GM12878 (cell line): ENCODE results near the gene PLA2G5.

ENCODE experiments used
- CHD2 ChIP-seq: IDR thresholded peaks from 2 replicates; pipeline ENCODE4 v1.6.1; 2011; ENCODE audit warnings: low read depth, low read length, improper control_type of control experiment, borderline replicate concordance
- GABPA ChIP-seq: IDR thresholded peaks from 2 replicates; pipeline ENCODE4 v1.6.1; 2014; ENCODE audit warnings: antibody characterized with exemption, low read depth, mild to moderate bottlenecking, inconsistent platforms
- KAT2A ChIP-seq: conservative IDR thresholded peaks from 2 replicates; pipeline ENCODE4 v1.6.1; 2011; ENCODE audit warnings: low read depth, low read length; ENCODE audit not compliant: control insufficient read depth
- NR2C2 ChIP-seq: IDR thresholded peaks from 2 replicates; pipeline ENCODE4 v1.6.1; 2011; ENCODE audit warnings: borderline replicate concordance, low read depth; ENCODE audit not compliant: control insufficient read depth, insufficient read length
- POLR2A ChIP-seq: IDR thresholded peaks from 2 replicates; pipeline ENCODE4 v1.6.1; 2011; ENCODE audit warnings: low read depth, mild to moderate bottlenecking, low read length
- POLR2AphosphoS5 ChIP-seq: IDR thresholded peaks from 2 replicates; pipeline ENCODE4 v1.6.1; 2011; ENCODE audit warnings: mild to moderate bottlenecking, low read length, inconsistent platforms
- RFX5 ChIP-seq: IDR thresholded peaks from 2 replicates; pipeline ENCODE4 v1.6.1; 2011; ENCODE audit warnings: low read depth, low read length, improper control_type of control experiment
- SP1 ChIP-seq: IDR thresholded peaks from one replicate; pipeline ENCODE4 v1.6.1; 2011; ENCODE audit warnings: low read depth, low read length
- SREBF2 ChIP-seq: IDR thresholded peaks from 2 replicates; pipeline ENCODE4 v1.6.1; 2012; ENCODE audit warnings: mild to moderate bottlenecking, low read length
- YY1 ChIP-seq: IDR thresholded peaks from 2 replicates; pipeline ENCODE4 v1.6.1; 2011; ENCODE audit warnings: low read depth, mild to moderate bottlenecking, low read length
- ZNF274 ChIP-seq: IDR thresholded peaks from one replicate; pipeline ENCODE4 v1.8.0; 2011; ENCODE audit not compliant: insufficient read length, insufficient read depth
- TF ChIP-seq, protein P1 (sequence below): IDR thresholded peaks from 2 replicates; pipeline ENCODE4 v1.6.1; 2012; ENCODE audit warnings: low read length, inconsistent platforms
- TF ChIP-seq, protein P2 (sequence below): fragments of 450-650 bp; IDR thresholded peaks from 2 replicates; pipeline ENCODE4 v1.6.1; 2017; ENCODE audit warnings: mild to moderate bottlenecking
- TF ChIP-seq, protein P3 (sequence below): IDR thresholded peaks from 2 replicates; pipeline ENCODE4 v1.6.1; 2011; ENCODE audit warnings: low read depth, mild to moderate bottlenecking, low read length, moderate library complexity, borderline replicate concordance; ENCODE audit errors: extremely low read depth

DNA sequence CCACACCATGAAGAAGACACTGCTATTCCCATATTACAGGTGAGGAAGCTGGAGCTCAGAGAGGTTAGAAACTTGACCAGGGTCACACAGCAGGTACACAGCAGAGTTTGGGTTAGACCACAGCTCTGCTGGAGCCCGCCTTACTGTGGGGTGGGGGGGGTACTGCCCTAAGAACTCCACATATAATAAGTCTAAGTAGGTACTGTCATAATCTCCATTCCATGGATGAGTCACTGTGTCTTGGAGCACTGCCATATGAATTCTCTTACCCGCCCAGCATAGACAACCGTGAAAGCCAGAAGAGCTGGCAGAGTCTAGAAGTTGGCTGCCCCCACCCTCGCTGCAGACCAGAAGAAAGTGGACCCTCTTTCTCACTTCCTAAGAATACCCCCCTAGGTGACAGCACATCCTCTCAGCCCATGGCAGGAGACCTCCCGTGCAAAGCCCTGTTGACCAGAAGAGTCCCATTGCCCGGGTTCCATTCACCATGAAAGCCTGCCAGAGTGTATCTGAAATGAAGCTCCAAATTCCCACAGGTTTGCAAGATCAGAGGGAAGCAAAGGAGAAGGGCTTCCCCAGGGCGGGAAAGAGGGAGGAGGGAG, 54.6 kb downstream of the PLA2G5 start:
- TF ChIP-seq, protein P1, sequence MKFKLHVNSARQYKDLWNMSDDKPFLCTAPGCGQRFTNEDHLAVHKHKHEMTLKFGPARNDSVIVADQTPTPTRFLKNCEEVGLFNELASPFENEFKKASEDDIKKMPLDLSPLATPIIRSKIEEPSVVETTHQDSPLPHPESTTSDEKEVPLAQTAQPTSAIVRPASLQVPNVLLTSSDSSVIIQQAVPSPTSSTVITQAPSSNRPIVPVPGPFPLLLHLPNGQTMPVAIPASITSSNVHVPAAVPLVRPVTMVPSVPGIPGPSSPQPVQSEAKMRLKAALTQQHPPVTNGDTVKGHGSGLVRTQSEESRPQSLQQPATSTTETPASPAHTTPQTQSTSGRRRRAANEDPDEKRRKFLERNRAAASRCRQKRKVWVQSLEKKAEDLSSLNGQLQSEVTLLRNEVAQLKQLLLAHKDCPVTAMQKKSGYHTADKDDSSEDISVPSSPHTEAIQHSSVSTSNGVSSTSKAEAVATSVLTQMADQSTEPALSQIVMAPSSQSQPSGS: no peak
- TF ChIP-seq, protein P2, sequence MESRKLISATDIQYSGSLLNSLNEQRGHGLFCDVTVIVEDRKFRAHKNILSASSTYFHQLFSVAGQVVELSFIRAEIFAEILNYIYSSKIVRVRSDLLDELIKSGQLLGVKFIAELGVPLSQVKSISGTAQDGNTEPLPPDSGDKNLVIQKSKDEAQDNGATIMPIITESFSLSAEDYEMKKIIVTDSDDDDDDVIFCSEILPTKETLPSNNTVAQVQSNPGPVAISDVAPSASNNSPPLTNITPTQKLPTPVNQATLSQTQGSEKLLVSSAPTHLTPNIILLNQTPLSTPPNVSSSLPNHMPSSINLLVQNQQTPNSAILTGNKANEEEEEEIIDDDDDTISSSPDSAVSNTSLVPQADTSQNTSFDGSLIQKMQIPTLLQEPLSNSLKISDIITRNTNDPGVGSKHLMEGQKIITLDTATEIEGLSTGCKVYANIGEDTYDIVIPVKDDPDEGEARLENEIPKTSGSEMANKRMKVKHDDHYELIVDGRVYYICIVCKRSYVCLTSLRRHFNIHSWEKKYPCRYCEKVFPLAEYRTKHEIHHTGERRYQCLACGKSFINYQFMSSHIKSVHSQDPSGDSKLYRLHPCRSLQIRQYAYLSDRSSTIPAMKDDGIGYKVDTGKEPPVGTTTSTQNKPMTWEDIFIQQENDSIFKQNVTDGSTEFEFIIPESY: no peak
- TF ChIP-seq RFX5: no peak
- no peak for TF ChIP-seq SP1
- TF ChIP-seq NR2C2: no peak
- TF ChIP-seq SREBF2: no peak
- TF ChIP-seq GABPA: no peak
- no peak for TF ChIP-seq POLR2A
- TF ChIP-seq, protein P3, sequence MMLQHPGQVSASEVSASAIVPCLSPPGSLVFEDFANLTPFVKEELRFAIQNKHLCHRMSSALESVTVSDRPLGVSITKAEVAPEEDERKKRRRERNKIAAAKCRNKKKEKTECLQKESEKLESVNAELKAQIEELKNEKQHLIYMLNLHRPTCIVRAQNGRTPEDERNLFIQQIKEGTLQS: no peak
- TF ChIP-seq CHD2: no peak
- TF ChIP-seq ZNF274: no peak
- no peak for TF ChIP-seq KAT2A
- no peak for TF ChIP-seq POLR2AphosphoS5
- no peak for TF ChIP-seq YY1
